Measurements from ENCODE around the gene NHS. TPM values are rescaled to one million over a fixed set of nuclear protein-coding genes. Genes with fewer than 3 reads are reported as not detected.

NHS gene
- total RNA-seq, 4 donors from 2014 or later = 13.2 to 39.0 (median 31.5) TPM

- no peak for TF ChIP-seq EP300 (IDR thresholded peaks at IDR 0.05)
- TF ChIP-seq CTCF (IDR thresholded peaks at IDR 0.05) = no peak
- no peak for TF ChIP-seq POLR2A (IDR thresholded peaks at IDR 0.05)
- Histone ChIP-seq H3K4me3 (no peak overlapping the region), H3K9me3 (no peaks in the 10 kb centered on the region), H3K4me1 (peaks cover 0 to 14% (median 2%) of the 10 kb centered on the region in 4 donors), H3K27me3 (no peaks in the 10 kb centered on the region), H3K27ac (peak overlapping the region in 2 of 4 donors; percentile 13 to 17), H3K36me3 (no peaks in the 10 kb centered on the region)
- WGBS, 2 donors = 22 to 51% methylated on average over 5 of the region's 5 CpGs
- peak in 1 of 2 donors; percentile 13 for DNase-seq (ENCODE audit: low spot score in 2 of 2)
These were observed 152.2 kb downstream of the NHS start for GRCh38 chrX:17527135-17527701.

GRCh38 chrX:17527922-17528321 is 152.9 kb downstream of the NHS start:
- no peaks in the 10 kb centered on the region for H3K9me3 ChIP-seq
- peaks cover 0 to 13% (median 2%) of the 10 kb centered on the region in 4 donors for H3K4me1 ChIP-seq
- H3K4me3 ChIP-seq = no peak overlapping the region
- H3K27ac ChIP-seq = no peak overlapping the region
- TF ChIP-seq CTCF (IDR thresholded peaks at IDR 0.05) (no peak), POLR2A (IDR thresholded peaks at IDR 0.05) (no peak), EP300 (IDR thresholded peaks at IDR 0.05) (peak in 1 of 2 donors; percentile 12)
- DNase-seq (ENCODE audit: low spot score in 2 of 2) = peak in 1 of 2 donors; percentile 16
- H3K36me3 ChIP-seq = no peaks in the 10 kb centered on the region
- no peaks in the 10 kb centered on the region for H3K27me3 ChIP-seq
- 47 to 64% methylated on average over 1 of the region's 1 CpG for WGBS, 2 donors

GRCh38 chrX:17529151-17529745 is 154.2 kb downstream of the NHS start:
- H3K27ac ChIP-seq = no peak overlapping the region
- no peaks in the 10 kb centered on the region for H3K9me3 ChIP-seq
- 24 to 53% methylated on average over 6 of the region's 6 CpGs for WGBS, 2 donors
- no peaks in the 10 kb centered on the region for H3K27me3 ChIP-seq
- peaks cover 0 to 13% (median 2%) of the 10 kb centered on the region in 4 donors for H3K4me1 ChIP-seq
- no peak for DNase-seq (ENCODE audit: low spot score in 2 of 2)
- TF ChIP-seq CTCF (IDR thresholded peaks at IDR 0.05) (no peak), POLR2A (IDR thresholded peaks at IDR 0.05) (no peak), EP300 (IDR thresholded peaks at IDR 0.05) (no peak)
- H3K36me3 ChIP-seq = no peaks in the 10 kb centered on the region
- H3K4me3 ChIP-seq = no peak overlapping the region

GRCh38 chrX:17531500-17531899 is 156.5 kb downstream of the NHS start:
- no peaks in the 10 kb centered on the region for H3K36me3 ChIP-seq
- no peak for TF ChIP-seq EP300 (IDR thresholded peaks at IDR 0.05)
- TF ChIP-seq CTCF (IDR thresholded peaks at IDR 0.05) = no peak
- no peak for TF ChIP-seq POLR2A (IDR thresholded peaks at IDR 0.05)
- H3K4me1 ChIP-seq = peaks cover 0 to 13% (median 2%) of the 10 kb centered on the region in 4 donors
- no peaks in the 10 kb centered on the region for H3K27me3 ChIP-seq
- 86 to 93% methylated on average over 2 to 3 of the region's 3 CpGs for WGBS, 2 donors
- H3K4me3 ChIP-seq = no peak overlapping the region
- no peak for DNase-seq (ENCODE audit: low spot score in 2 of 2)
- no peaks in the 10 kb centered on the region for H3K9me3 ChIP-seq
- no peak overlapping the region for H3K27ac ChIP-seq

GRCh38 chrX:17535229-17535628 is 160.2 kb downstream of the NHS start:
- no peaks in the 10 kb centered on the region for H3K27me3 ChIP-seq
- WGBS, 2 donors = 63 to 83% methylated on average over 4 of the region's 4 CpGs
- H3K27ac ChIP-seq = no peak overlapping the region
- H3K9me3 ChIP-seq = no peaks in the 10 kb centered on the region
- no peaks in the 10 kb centered on the region for H3K4me1 ChIP-seq
- H3K4me3 ChIP-seq = no peak overlapping the region
- no peak for TF ChIP-seq POLR2A (IDR thresholded peaks at IDR 0.05)
- TF ChIP-seq EP300 (IDR thresholded peaks at IDR 0.05) = no peak
- TF ChIP-seq CTCF (IDR thresholded peaks at IDR 0.05) = peak in 1 of 5 experiments; percentile 4
- no peaks in the 10 kb centered on the region for H3K36me3 ChIP-seq
- DNase-seq (ENCODE audit: low spot score in 2 of 2) = no peak
